GM12892 (cell line): ENCODE data around the gene FRY.

ENCODE experiments used
- POLR2A ChIP-seq: IDR thresholded peaks from 2 replicates; pipeline ENCODE4 v1.6.1; 2011; ENCODE audit warnings: low read depth, low read length, control low read depth
- POLR2AphosphoS5 ChIP-seq: IDR thresholded peaks from 2 replicates; pipeline ENCODE4 v1.6.1; 2011; ENCODE audit warnings: low read depth, low read length, control low read depth
- TAF1 ChIP-seq: IDR thresholded peaks from 2 replicates; pipeline ENCODE4 v1.6.1; 2011; ENCODE audit warnings: low read depth, mild to moderate bottlenecking, control low read depth, low read length, borderline replicate concordance

- TF ChIP-seq POLR2AphosphoS5 = no peak
- no peak for TF ChIP-seq POLR2A
- TF ChIP-seq TAF1 = no peak
These were observed 216.3 kb downstream of the FRY start for GRCh38 chr13:32247887-32248286.
